ENCODE data around the gene ACAP3.

The ACAP3 gene

DNA sequence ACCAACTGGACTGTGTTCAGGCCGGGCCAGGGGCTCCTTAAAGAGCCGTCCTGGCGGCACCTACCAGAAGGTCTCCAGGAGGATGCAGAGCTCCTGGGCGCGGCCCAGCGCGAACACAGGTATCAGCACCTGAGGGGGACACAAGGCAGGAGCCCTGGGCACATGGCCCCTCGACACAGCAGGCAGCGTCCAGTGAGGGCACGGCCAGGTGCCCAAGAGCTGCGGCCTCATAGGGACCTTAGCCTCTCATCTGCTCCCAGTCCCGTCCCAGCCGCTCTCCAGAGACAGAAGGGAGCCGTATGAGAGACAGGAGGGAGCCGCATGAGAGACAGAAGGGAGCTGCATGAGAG, 6.5 kb upstream of the ACAP3 start:
- no peak for DNase-seq

DNA sequence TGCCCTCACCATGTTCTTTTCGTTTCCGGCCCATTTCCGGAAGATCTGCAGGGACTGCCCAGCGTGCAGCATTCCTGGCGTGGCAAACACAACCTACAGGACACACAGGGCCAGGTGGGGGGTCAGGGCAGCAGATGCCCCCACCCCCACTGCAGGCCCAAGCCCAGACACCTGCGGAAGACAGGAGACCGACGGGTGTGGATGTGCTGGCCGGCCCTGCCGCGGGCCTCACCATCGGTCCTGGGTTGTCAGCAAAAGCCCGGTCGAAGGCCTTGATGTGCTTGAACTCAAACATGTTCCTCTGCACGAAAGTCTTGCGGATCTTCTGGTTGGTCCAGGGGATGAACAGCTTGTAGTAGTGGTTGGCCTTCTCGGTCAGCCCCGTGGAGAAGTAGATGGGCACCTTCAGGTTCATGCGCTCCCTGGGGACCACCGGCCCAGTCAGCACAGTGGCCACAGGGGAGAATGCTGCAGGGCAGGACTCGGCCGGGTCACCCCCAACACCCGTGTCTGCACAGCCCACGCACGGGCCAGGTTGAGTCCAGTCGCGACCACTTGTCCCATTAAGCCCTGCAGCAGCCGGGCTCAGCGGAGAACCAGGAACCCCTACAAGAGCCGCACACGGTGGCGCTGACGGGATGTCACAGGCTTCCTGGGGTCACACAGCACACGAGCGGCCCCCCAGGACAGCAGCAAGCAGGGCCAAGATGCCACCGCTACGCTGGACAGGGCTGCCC, 5.9 kb upstream of the ACAP3 start:
- DNase-seq, result no peak

DNA sequence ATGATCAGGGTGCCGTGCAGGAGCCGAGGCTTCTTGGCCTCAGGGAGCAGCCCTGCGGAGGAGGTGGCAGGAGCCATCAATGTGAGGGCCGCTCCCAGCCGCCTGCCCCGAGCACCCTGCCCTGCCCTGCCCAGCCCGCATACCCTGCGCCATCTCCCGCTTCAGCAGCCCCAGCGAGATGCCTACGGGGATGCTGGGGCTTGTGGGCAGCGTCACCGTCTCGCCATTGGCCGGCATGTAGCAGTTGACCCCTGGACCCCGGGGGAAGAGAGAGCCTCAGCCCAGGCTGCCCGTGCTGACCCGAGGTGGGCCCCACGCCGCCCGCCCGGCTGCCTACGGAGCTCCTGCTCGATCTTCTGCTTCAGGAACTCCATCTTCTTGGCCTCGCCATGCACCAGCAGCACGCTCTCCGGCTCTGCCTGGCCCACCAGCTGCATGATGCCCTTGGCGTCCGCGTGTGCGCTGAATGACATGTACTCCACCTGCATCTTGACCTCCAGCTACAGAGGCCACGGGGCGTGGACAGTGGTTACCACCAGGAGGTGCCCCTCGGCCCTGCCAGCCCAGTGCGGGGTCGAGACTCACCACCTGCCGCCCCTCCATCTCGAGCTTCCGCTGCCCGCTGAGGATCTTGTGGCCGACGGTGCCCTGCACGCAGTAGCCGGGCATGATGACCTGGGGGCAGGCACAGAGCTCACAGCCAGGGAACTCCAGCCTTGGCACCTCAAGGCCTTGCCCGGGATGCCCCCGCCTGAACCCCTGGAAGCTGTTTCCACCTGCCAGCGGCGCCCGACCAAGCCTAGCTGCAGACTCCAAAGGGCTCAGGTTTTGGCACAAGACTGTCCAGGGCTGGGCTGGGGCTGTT, 5.0 kb upstream of the ACAP3 start:
- no peak for DNase-seq

DNA sequence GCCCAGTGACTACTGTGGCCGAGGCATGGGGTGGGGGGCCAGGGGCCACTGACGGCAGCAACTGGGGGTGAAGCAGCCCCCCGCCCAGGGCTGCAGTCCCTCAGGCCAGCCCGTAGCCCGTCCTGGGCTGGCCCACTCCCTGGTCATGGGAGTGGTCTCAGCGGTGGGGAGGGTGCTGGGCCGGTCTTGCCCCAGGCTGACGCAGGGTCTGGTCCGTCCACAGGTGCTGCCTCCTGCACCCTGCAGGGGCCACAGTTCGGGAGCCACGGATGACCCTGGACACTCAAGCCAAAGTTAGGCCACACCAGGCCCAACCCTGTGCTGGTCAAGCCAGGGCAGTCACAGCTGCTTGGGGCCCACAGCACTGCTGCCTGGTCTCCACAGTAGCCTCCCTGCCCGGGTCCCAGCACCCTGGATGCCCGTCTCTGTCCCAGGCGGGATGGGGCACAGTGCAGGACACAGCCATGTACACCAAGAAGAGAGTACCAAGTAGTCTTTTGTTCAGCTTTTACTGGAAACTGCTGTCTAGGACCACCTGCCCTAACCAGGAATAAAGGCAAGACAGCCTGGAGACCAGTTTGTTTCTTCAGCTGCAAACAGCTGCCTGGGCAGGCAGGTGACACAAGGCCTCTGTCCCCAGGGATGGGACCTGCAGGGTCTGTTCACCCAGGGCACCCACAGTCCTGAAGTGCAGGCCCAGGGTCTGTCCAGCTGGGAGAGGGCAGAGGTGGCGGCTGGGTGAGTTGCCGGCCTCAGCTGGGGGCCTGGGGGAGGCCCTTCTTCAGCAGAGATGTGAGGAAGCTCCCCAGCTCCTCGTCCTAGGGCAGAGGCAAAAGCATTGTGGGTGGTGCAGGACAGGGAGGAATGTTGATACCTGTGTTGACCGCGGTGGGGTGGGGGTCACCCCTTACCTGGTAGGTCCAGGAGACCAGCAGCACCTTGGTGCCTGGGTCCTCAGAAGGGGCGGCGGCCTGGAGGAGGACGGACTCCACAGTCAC, 3.7 kb upstream of the ACAP3 start:
- DNase-seq, result no peak

DNA sequence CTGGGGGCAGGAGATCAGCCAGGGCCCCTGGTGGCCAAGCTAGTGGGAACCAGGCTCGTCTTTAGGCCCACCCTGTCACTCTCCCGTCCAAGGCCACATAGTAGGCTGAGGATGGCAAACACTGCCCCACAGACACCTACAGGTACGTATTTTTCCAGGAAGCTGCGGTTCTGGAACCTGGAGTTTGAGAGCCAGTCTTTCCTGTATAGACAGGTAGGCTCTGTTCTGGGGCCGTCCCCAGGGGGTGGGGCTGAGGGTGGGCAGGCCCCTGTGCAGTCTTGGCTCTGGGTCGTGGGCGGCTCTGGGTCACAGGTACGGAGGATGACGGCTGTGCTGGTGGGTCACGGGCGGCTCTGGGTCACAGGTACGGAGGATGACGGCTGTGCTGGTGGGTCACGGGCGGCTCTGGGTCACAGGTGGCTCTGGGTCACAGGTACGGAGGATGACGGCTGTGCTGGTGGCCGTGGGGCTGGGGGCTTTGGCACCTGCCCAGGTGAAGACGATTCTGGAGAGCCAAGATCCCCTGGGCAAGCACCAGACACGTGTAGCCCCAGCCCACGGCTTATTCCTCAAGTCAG, 2.8 kb upstream of the ACAP3 start:
- DNase-seq, result no peak

DNA sequence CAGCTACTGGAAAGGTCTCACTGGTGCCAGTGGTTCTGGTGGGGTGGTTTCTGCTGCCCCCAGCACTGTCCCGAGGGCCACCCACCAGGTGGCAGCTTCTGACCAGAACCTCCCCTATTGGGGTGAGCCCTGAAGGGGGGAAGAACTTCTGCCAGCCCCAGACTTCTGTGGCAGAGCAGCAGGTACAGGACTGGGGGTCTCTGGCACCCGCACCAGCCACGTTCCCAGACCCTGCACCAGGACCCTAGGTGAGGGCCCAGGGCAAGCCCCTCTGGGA, 2.3 kb upstream of the ACAP3 start:
- DNase-seq, result no peak

DNA sequence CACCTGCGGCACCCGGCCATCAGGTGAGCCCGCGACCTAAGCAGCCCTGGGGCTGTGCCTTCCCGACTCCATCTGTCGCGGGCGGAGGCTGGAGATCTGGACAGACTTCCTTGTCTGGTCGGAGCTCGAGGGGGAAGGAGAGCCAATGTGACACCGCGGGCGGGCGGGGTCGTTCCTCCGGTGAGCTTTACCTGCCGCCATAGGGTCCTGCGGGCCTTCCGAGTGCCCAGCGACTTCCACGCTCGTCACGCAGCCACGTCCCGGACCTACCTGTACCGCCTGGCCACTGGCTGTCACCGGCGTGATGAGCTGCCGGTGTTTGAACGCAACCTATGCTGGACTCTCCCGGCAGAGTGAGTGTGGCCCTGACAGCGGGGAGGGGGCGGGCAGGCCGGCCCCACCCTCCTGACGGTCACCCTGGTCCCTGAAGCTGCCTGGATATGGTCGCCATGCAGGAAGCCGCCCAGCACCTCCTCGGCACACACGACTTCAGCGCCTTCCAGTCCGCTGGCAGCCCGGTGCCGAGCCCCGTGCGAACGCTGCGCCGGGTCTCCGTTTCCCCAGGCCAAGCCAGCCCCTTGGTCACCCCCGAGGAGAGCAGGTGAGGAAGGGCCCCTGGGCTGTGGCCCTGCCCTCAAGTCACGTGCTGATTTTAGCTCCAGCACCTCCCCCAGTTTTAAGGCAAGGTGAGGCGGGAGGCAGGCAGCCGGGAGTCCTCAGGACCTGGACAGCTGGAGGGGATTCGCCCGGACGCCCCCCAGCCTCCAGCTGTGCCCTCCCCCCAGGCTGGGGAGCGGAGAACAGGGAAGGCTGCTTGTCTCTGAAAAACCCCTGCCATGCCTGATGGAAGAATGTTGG, 1.8 kb upstream of the ACAP3 start:
- no peak for DNase-seq

DNA sequence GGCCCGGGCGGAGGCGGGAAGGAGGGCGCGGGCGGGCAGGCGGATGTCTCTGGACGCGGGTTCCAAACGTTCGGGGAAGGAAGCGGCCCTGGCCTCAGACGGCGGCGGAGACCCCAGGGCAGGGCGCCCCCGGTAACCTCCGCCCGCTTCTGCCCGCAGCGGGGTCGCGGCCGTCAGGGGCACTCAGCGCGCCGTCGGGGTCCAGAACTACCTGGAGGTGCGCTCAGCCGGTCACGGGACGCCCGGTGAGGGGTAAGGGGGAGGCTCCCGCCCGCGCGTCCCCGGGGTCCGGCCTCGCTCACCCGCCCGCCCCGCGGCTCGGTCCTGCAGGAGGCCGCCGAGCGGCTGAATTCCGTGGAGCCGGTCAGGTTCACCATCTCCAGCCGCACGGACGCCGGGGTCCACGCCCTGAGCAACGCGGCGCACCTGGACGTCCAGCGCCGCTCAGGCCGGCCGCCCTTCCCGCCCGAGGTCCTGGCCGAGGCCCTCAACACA, 1.1 kb upstream of the ACAP3 start:
- DNase-seq, result no peak

DNA sequence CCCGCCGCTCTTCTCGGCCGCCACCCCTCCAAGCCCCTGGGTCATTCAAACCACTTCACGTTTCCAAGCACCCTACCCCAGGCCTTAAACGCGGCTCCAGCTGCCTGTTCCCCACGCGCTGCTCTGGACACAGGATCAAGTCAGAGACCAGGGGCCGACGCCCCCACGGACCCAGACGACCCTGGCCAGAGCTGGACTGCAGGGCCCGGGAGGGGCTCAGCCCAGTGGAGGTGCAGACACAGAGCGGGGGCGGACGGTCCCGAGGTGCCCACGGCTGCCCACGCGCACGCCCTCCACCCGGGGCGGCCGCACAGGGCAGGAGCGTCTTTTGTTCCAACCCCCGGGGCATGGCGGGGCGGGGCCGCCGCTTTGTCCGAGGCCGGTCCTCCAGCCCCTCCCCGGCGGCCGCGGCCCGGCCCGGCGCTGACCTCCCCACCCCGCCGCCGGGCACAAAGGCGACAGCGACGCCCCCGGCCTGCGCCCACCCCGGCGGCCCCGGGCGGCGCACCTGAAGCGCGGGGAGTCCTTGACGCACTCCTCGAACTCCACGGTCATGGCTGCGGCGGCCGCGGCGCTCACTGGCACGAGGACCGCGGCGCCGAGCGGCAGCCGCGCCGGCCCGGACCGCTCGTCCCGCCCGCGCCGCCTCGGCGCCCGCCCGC, 338 bp downstream of the ACAP3 start:
- no peak for DNase-seq

DNA sequence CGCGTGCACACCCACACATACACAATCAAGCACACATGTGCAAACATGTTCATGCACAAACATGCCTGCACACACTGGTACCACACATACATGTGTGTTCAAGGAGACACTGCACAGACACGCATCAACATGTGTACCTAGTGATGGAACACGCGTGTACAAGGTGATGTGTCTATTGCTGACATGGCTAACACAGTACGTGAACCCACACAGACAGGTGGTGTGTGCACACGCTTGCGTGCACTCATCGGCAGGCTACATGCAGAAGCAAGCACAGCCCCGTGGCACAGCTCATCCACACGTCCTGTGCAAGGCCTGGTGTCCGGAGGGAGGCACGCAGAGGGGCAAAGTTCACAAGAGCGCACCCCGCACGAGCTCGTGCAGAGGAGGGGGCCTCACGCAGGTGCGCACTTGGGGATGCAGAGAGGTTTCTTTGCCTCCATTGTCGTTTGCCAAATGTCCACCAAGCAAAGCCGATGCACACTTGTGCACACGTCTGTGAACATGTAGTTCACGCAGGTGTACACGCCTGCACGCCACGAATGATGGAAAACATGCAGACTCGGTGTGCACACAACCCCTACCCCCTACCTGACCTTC, 969 bp downstream of the ACAP3 start:
- no peak for DNase-seq

DNA sequence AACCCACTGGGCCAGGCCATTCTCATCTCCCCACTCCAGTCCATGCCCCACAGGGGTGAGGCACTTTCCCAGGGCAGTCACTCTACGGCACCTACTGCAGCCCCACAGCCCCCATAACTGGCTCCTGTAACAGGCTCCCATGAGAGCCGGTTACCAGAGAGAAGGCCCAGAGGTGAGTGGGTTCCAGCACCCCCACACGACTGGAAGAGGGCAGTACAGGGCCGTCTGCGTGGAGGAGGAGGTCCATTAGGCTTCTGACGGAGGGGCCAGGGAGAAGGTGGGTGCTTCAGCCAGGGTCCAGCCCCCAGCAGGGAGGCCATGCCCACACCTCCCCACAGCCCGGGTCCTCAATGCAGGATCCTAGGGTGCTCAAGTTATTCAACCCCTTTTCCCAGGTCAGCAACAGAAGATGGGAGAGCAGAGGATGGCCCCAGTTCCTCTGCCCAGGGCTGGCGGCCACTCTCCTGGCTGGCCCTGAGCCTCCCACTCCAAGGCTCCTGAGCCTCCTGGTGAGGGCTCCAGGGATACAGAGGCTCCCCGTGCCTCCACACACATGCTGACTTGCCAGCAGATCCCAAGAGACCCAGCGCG, 1.6 kb downstream of the ACAP3 start:
- DNase-seq, result no peak

DNA sequence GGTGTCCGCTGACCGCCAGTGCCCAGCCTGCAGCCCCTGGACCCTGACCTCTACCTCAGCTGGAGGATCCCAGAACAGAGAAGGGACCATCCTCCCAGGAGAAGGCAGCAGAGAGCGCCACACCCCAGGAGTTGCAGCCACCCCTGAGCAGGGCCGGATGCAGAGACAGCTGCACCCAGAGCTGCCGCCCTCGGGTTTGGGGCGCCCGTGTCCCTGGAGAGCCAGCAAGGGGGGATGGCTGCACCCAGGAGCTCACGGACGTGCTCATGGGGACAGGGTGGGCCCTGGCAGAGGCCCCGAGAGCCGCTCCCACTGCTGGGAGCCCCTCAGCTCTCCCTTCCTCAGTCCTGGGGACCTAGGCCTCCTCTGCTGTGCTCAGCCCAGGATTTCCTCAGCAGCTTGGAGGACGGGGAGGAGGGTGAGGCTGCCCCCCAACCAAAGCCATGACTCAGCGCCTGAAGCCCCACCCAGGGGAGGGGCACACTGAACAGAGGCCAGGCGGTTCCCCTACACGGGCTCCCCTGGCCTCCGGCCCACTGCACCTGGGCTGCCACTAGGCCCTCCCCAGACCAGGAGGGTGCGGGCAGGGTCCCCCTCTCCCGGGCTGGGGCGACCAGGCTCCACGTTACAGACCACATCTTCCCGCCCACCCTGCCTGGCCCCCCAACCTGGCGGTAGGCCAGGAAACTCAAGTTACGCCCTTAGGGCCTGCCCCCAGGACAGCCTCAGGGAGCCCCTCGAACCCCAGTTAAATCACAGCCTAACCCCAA, 2.2 kb downstream of the ACAP3 start:
- no peak for DNase-seq

DNA sequence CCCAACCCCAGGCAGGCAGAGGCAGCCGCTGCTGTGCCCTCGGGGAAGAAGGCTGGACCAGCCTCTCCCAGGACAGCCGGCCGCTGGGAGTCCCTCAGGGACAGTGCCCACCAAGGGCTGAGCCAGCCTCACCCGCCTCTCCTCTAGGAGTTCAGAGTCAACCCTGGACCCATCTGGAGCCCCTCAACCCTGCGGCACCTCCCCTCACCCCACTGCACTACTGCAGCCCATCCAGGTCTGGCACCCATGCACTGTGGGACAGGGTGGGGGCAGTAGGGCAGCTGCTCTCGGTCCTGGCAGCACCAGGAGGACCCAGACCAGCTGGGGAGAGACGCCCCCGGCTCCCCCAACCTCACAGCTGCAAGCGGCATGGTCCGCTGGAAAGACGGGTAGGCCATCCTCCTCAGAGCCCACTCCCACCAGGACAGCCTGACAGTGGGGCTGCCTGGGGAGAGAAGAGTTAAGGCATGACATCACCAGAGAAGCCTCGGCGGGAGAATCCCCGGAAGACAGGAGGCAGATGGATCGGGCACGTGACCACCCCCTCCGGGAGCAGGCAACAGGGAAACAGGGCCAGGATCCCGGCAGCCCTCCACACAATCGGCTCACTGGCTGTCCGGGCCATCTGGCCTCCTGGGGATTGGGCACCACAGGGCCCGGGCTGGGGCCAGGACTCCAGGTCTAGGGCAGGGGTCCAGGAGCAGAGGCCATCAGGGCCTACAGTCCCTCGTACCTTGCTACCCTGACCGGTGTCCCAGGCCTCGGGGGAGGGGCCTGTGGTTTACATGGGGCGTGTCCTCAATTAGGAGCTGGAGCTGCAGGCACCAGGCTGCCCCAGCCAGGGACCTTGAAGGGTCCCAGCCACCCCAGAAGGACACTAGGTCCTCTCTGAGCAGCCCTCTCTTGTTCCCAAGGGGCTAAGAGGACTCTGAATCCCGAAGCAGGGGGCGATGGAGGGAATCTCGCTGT, 3.1 kb downstream of the ACAP3 start:
- no peak for DNase-seq

DNA sequence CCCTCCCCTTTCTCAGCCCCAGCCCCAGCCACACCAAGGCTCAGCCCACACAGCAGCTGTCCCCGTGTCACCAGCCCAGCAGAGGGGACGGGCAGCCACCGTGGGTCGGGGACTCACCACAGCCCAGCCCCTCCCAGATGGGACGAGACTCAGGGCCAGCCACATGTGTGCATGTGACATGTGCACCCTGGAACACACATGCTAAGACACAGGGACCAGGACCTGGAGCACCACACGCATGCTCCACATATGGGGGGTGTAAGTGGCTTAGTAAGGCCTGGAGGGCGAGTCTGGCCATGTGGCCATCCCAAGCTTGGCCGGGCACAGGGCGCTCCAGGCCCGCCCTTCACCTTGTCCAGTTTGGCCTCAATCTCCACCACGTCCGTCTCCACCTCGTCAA, 4.0 kb downstream of the ACAP3 start:
- no peak for DNase-seq

DNA sequence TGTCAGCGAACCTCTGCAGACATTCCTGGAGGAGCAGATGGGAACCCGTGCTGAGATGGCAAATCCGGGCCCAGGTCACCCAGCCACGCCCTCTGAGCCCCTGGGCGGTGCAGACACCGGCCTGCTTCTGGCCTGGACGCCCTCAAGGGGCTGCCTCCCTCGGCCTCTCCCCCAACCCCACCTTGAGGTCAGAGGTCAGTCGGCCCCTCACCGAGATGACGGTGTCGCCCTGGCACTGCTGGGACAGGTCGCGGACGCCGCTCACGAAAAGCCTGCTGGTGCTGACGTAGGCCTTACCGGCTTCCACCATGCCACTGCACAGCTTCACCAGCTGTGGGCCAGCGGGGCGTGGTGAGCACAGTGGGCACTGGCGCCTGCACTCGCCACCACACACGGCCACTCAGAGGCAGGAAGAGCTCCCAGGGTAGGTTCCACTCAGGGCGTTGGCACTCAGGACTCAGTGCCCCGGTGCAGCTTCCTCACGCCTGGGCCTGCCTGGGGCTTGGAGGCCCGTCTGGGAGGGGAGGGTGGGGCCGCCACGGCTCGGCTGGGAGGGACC, 4.7 kb downstream of the ACAP3 start:
- no peak for DNase-seq

DNA sequence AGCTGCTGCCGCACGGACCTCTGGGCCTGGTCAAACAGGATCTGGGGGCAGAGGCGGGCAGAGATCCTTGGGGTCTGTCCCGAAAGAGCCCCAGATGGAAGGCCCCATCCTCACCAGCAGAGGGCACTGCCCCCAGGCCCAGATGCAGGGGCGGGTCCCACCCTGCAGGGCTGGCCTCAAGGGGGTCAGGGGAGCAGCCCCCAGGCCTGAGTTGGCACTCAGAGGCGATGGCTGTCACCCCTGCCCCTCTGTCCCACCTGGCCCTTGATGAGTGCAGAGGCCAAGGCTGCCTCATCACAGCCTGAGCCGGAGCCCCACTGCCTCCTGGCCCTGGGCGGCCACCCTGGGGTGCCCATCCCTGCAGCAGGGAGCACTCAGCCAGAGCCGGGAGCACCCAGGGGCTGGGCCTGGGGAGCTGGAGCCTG, 5.7 kb downstream of the ACAP3 start:
- no peak for DNase-seq

DNA sequence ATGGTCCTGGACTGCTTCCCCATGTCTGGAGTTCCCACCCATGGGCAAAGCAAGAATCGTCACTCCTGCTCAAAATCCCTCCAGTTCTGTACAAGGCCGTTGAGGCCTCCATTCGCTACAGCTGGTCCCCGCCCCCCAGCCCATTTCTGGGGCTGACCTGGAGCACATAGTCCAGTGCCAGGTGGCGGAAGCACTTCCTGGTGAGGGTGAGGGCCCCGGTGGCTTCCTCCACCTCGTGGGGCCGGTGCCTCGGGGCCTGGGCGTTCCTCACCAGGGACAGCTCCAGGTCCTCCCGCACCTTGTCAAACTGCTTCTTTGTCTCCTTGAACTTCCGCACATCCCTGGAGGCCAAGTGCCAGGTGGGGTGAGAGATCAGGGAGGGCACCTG, 7.4 kb downstream of the ACAP3 start:
- no peak for DNase-seq

DNA sequence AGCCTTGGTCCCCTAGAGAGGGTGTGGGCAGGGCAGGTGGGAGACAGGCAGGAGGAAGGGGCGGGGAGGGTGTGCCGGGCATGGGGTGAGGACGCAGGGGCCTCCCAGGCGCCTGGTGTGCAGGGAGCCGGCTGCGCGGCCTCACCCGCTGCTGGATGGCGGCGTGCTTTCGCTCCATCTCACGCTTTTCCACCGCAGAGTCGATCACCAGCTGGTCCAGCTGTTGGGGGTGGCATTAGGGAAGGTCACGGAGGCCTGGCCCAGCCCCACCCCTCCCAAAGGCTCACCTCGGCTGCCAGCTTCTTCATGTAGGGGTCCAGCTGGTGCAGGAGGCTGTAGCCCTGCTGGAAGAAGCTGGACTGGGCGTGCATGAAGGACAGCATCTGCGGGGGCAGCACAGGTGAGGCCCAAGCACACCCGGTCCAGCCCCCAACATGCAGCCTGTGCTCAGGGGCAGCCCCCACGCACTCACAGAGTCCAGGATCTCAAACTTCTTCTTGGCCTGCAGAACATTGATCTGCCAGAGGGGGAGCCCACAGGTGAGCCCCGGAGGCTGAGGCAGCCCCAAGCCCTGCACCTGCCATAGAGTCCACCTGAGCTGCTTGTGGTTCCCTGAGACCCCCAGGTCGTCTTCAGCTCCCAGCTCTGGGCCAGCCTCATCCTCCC, 7.9 kb downstream of the ACAP3 start:
- no peak for DNase-seq
